MM.1S (cell line): ENCODE results near the gene FAM9A.

Source experiments
- DNase-seq: peaks from one replicate; pipeline ENCODE4 v3.0.0-alpha.2; 2015
- H2AFZ ChIP-seq: fragments of 300-600 bp; sonication (generic); 2 replicates; pipeline ENCODE4 v1.6.0; 2016; ENCODE audit warnings: antibody characterized with exemption, low read length
- H3F3A ChIP-seq: fragments of 300-600 bp; sonication (generic); 2 replicates; pipeline ENCODE4 v1.6.1; 2016; ENCODE audit warnings: mild to moderate bottlenecking, antibody characterized with exemption, low read length, moderate library complexity, mixed read lengths; ENCODE audit not compliant: insufficient read depth
- H3K27ac ChIP-seq: fragments of 300-600 bp; sonication (generic); 2 replicates; pipeline ENCODE4 v1.5.1; 2016; ENCODE audit warnings: mild to moderate bottlenecking, low read length
- H3K27me3 ChIP-seq: fragments of 300-600 bp; sonication (generic); replicated peaks from 2 replicates; pipeline ENCODE4 v1.6.0; 2016; ENCODE audit warnings: low read length; ENCODE audit not compliant: insufficient read depth
- H3K36me3 ChIP-seq: fragments of 300-600 bp; sonication (generic); replicated peaks from 2 replicates; pipeline ENCODE4 v1.6.1; 2016; ENCODE audit warnings: mild to moderate bottlenecking, low read length, mixed read lengths; ENCODE audit not compliant: insufficient read depth
- H3K4me1 ChIP-seq: fragments of 300-600 bp; sonication (generic); 2 replicates; pipeline ENCODE4 v1.6.1; 2016; ENCODE audit warnings: low read length, mixed read lengths
- H3K4me2 ChIP-seq: fragments of 300-600 bp; sonication (generic); 2 replicates; pipeline ENCODE4 v1.6.0; 2016; ENCODE audit warnings: low read depth, low read length
- H3K4me3 ChIP-seq: fragments of 300-600 bp; sonication (generic); 2 replicates; pipeline ENCODE4 v1.5.1; 2016; ENCODE audit warnings: low read length, mixed read lengths
- H3K79me2 ChIP-seq: fragments of 300-600 bp; sonication (generic); 2 replicates; pipeline ENCODE4 v1.6.1; 2016; ENCODE audit warnings: mixed run types, low read length, mixed read lengths
- H3K9ac ChIP-seq: fragments of 300-600 bp; sonication (generic); 2 replicates; pipeline ENCODE4 v1.6.1; 2016; ENCODE audit warnings: low read length, mixed read lengths
- H3K9me2 ChIP-seq: fragments of 300-600 bp; sonication (generic); replicated peaks from 2 replicates; pipeline ENCODE4 v1.6.1; 2016; ENCODE audit warnings: mild to moderate bottlenecking, low read length, mixed read lengths; ENCODE audit not compliant: insufficient read depth
- H3K9me3 ChIP-seq: fragments of 300-600 bp; sonication (generic); replicated peaks from 2 replicates; pipeline ENCODE4 v1.6.1; 2016; ENCODE audit warnings: mild to moderate bottlenecking, low read length, mixed read lengths; ENCODE audit not compliant: insufficient read depth
- H4K20me1 ChIP-seq: fragments of 300-600 bp; sonication (generic); 2 replicates; pipeline ENCODE4 v1.6.1; 2016; ENCODE audit warnings: mild to moderate bottlenecking, low read length, moderate library complexity, mixed read lengths; ENCODE audit not compliant: insufficient read depth
- EZH2 ChIP-seq: fragments of 300-600 bp; sonication (generic); optimal IDR thresholded peaks from 2 replicates; pipeline ENCODE3; 2017; ENCODE audit warnings: low read depth, mild to moderate bottlenecking, antibody characterized with exemption, low read length, mixed read lengths
- EZH2phosphoT487 ChIP-seq: fragments of 300-600 bp; sonication (generic); IDR thresholded peaks from 2 replicates; pipeline ENCODE4 v1.6.1; 2018; ENCODE audit warnings: antibody characterized with exemption, low read length
- TF ChIP-seq, protein P1 (sequence below): fragments of 300-600 bp; sonication (generic); IDR thresholded peaks from 2 replicates; pipeline ENCODE4 v1.5.1; 2016; ENCODE audit warnings: antibody characterized with exemption, low read length, mixed read lengths

The FAM9A gene

DNA sequence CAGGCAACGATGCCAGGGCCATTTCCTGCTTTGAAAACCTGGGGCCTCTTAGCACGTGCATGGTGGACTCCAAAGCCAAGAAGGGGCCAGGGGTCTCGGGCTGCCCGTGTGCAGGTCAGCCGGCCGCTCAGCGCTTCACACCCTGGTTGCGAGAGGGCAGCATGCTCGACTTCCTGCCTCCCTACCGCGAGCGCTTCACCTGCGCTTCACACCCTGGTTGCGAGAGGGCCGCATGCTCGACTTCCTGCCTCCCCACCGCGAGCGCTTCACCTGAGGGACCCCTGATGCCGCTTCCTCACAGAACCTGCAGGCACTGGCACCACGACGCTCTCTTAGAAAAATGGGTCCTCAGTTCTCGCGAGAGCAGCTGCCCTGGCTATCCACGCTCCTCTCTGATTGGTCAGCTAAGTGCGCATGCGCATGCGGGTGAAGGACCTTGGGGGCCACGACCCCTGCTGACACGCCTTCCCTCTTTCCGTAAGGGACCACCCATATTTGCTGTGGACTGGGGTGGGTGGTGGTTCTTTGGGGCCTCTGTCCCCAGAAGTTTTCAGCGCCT is at the start of gene FAM9A:
Gene FAM9A, minus strand, starts transcription at position 343 of the 559 bp plus-strand sequence. CDS start 1,212 bp downstream, outside the sequence.
- DNase-seq: no peak
- H3K27ac ChIP-seq: no peak within 1 kb of the TSS
- H3K9ac ChIP-seq: no peak within 1 kb of the TSS

DNA sequence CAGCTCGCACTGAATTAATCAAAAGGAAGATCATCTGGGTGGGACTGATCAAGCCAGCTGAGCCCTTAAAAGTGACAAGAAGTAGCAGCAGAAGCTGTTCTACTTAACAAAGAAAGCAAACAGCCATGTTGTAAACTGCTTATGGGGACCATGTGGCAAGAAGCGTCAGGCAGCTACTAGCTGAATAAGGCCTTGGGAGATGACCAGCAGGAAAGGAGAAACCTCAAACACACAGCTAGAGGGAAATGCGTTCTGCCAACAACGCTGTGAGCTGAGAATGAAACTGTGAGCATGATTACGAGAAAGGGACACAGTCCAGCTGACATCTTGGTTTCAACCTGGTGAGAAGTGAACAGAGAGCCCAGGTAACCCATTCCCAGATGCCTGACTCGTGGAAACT is 49.3 kb upstream of the FAM9A start:
- Histone ChIP-seq H3K4me3 (no peak overlapping the region), H3F3A (no peaks in the 10 kb centered on the region), H3K36me3 (no peaks in the 10 kb centered on the region), H3K4me1 (no peaks in the 10 kb centered on the region), H3K4me2 (no peak overlapping the region), H3K9me3 (no peaks in the 10 kb centered on the region), H3K27me3 (no peaks in the 10 kb centered on the region), H3K79me2 (no peaks in the 10 kb centered on the region), H3K9me2 (no peaks in the 10 kb centered on the region), H2AFZ (no peak overlapping the region), H3K27ac (no peak overlapping the region), H4K20me1 (no peaks in the 10 kb centered on the region), H3K9ac (no peak overlapping the region)
- DNase-seq: no peak
- no peak for TF ChIP-seq EZH2
- TF ChIP-seq, protein P1, sequence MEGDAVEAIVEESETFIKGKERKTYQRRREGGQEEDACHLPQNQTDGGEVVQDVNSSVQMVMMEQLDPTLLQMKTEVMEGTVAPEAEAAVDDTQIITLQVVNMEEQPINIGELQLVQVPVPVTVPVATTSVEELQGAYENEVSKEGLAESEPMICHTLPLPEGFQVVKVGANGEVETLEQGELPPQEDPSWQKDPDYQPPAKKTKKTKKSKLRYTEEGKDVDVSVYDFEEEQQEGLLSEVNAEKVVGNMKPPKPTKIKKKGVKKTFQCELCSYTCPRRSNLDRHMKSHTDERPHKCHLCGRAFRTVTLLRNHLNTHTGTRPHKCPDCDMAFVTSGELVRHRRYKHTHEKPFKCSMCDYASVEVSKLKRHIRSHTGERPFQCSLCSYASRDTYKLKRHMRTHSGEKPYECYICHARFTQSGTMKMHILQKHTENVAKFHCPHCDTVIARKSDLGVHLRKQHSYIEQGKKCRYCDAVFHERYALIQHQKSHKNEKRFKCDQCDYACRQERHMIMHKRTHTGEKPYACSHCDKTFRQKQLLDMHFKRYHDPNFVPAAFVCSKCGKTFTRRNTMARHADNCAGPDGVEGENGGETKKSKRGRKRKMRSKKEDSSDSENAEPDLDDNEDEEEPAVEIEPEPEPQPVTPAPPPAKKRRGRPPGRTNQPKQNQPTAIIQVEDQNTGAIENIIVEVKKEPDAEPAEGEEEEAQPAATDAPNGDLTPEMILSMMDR: no peak
- TF ChIP-seq EZH2phosphoT487: no peak

More for the DNA sequence above, at the start of gene FAM9A:
- Histone ChIP-seq H3K9me2 (no peaks in the 10 kb centered on the region), H4K20me1 (no peaks in the 10 kb centered on the region), H3K36me3 (no peaks in the 10 kb centered on the region), H3F3A (no peaks in the 10 kb centered on the region), H3K27me3 (no peaks in the 10 kb centered on the region), H3K4me2 (no peak within 1 kb of the TSS), H3K4me3 (no peak within 1 kb of the TSS), H3K9me3 (no peaks in the 10 kb centered on the region), H3K4me1 (no peaks in the 10 kb centered on the region), H2AFZ (no peak within 1 kb of the TSS), H3K79me2 (no peaks in the 10 kb centered on the region)
- TF ChIP-seq, protein P1: no peak
- TF ChIP-seq EZH2: no peak
- TF ChIP-seq EZH2phosphoT487: no peak

DNA sequence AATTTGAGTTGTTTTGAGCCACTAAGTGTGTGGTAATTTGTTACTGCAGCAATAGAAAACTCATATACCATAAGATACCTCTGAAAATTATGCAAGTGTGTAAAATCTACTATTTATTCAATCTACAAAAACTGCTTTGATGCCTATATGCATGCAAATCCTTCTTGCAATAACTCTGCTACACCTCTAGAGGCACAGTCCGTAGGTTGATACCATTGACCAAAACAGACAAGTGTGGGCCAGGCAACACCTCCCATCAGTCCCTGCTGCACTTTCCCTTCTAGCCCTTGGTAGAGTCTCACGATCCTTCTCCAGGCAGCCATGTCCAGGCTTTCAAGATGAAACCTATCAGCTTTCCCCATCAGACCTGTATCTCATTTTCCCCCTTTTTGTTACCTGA is 48.8 kb upstream of the FAM9A start:
- Histone ChIP-seq H3K4me1 (no peaks in the 10 kb centered on the region), H4K20me1 (no peaks in the 10 kb centered on the region), H3K9me3 (no peaks in the 10 kb centered on the region), H3K9me2 (no peaks in the 10 kb centered on the region), H3K27ac (no peak overlapping the region), H3K79me2 (no peaks in the 10 kb centered on the region), H2AFZ (no peak overlapping the region), H3K27me3 (no peaks in the 10 kb centered on the region), H3K9ac (no peak overlapping the region), H3K4me2 (no peak overlapping the region), H3K36me3 (no peaks in the 10 kb centered on the region), H3F3A (no peaks in the 10 kb centered on the region), H3K4me3 (no peak overlapping the region)
- TF ChIP-seq, protein P1: peak; percentile 20
- TF ChIP-seq EZH2: no peak
- DNase-seq: no peak
